PC-9 (cell line): ENCODE measurements around the gene BCL3. TPM values are rescaled to one million over a fixed set of nuclear protein-coding genes. Genes with fewer than 3 reads are reported as not detected.

Experiments used
- BruUV-seq: library from RNA; stranded (reverse); fragments of 400-500 nt; replicated peaks from 2 replicates; lab custom pipeline; 2021; lab: Mats Ljungman, UMichigan
- CTCF ChIA-PET: fragments of 300-600 bp; sonication (Branson Sonifier 250); formaldehyde crosslinking; loops from one replicate; lab custom pipeline; 2022; ENCODE audit warnings: antibody characterized with exemption; lab: Charles Lee
- POLR2A ChIA-PET: fragments of 300-600 bp; sonication (Branson Sonifier 250); formaldehyde crosslinking; loops from one replicate; lab custom pipeline; 2022; ENCODE audit warnings: antibody characterized with exemption; ENCODE audit not compliant: unreplicated experiment; lab: Charles Lee
- DNase-seq, 2 experiments: peaks; one replicate each; pipeline versions ENCODE4 v3.0.0 to v3.0.0-alpha.2; 2015 to 2022; ENCODE audit warnings: mixed read lengths in 1 of 2
- H2AFZ ChIP-seq: fragments of 200-600 bp; sonication (generic); 2 replicates; pipeline ENCODE4 v1.8.1; 2017; ENCODE audit warnings: antibody characterized with exemption
- H3F3A ChIP-seq: fragments of 200-600 bp; sonication (generic); 2 replicates; pipeline ENCODE4 v1.8.1; 2017; ENCODE audit warnings: antibody characterized with exemption, mild to moderate bottlenecking, low read depth; ENCODE audit not compliant: insufficient read depth
- H3K27ac ChIP-seq: fragments of 200-600 bp; sonication (generic); 2 replicates; pipeline ENCODE4 v1.6.1; 2016; ENCODE audit warnings: mixed run types
- H3K27me3 ChIP-seq: fragments of 200-600 bp; sonication (generic); 2 replicates; pipeline ENCODE4 v1.6.1; 2016; ENCODE audit warnings: low read depth, mixed run types; ENCODE audit not compliant: insufficient read depth
- H3K36me3 ChIP-seq: fragments of 200-600 bp; sonication (generic); 2 replicates; pipeline ENCODE4 v1.6.1; 2016; ENCODE audit warnings: low read depth, mixed run types
- H3K4me1 ChIP-seq: fragments of 200-600 bp; sonication (generic); replicated peaks from 2 replicates; pipeline ENCODE4 v1.6.1; 2016; ENCODE audit warnings: mixed run types; ENCODE audit not compliant: insufficient read depth
- H3K4me2 ChIP-seq: fragments of 200-600 bp; sonication (generic); 2 replicates; pipeline ENCODE4 v1.6.1; 2017; ENCODE audit warnings: mixed run types
- H3K4me3 ChIP-seq: fragments of 200-600 bp; sonication (generic); 2 replicates; pipeline ENCODE4 v1.6.1; 2016; ENCODE audit warnings: mixed run types
- H3K79me2 ChIP-seq: fragments of 200-600 bp; sonication (generic); 2 replicates; pipeline ENCODE4 v1.6.1; 2017; ENCODE audit warnings: low read depth, mixed run types
- H3K9me2 ChIP-seq: fragments of 200-600 bp; sonication (generic); 2 replicates; pipeline ENCODE4 v1.8.1; 2017; ENCODE audit warnings: mild to moderate bottlenecking; ENCODE audit not compliant: insufficient read depth
- H3K9me3 ChIP-seq: fragments of 200-600 bp; sonication (generic); 2 replicates; pipeline ENCODE4 v1.8.1; 2016; ENCODE audit warnings: low read depth; ENCODE audit not compliant: insufficient read depth
- H4K20me1 ChIP-seq: fragments of 200-600 bp; sonication (generic); 2 replicates; pipeline ENCODE4 v1.8.1; 2017; ENCODE audit not compliant: insufficient read depth
- CTCF ChIP-seq: fragments of 200-600 bp; sonication (generic); conservative IDR thresholded peaks from 2 replicates; pipeline ENCODE4 v1.6.1; 2017; ENCODE audit warnings: mixed run types, antibody characterized with exemption, mild to moderate bottlenecking, moderate library complexity
- EZH2 ChIP-seq: fragments of 200-600 bp; sonication (generic); IDR thresholded peaks from 2 replicates; pipeline ENCODE4 v1.8.0; 2017; ENCODE audit warnings: antibody characterized with exemption, low read depth
- intact Hi-C: fragments of 100-400 bp; cut with micrococcal nuclease; formaldehyde crosslinking; loops from one replicate; pipeline ENCODE4 v1.10.0; 2022; ENCODE audit not compliant: unreplicated experiment
- total RNA-seq: library from RNA; stranded (reverse); gene quantifications from 2 replicates; pipeline ENCODE4 v1.2.3, GENCODE V29; 2021

BCL3 gene
- total RNA-seq, 1 experiment from 2014 or later, result 36.1 TPM

- intact Hi-C loops, result no loop called here
- H4K20me1 ChIP-seq, result peaks cover 15% of the 10 kb centered on the region
- no peaks in the 10 kb centered on the region for H3K27me3 ChIP-seq
- H3K27ac ChIP-seq, result no peak overlapping the region
- H2AFZ ChIP-seq, result no peak overlapping the region
- H3K4me1 ChIP-seq, result peaks cover 5% of the 10 kb centered on the region; the same call in 1 of the 2 replicates
- H3K9me3 ChIP-seq, result no peaks in the 10 kb centered on the region
- ChIA-PET POLR2A (no interaction called here), CTCF (interaction anchor here (1.4 kb wide), 1 partner anchor 57 kb away, joined by 3 read pairs; the partner anchor contains the start of gene NECTIN2)
- no peak overlapping the region for H3K4me2 ChIP-seq
- no peak for DNase-seq
- no peak overlapping the region for H3K4me3 ChIP-seq
- H3K79me2 ChIP-seq, result peaks cover 6% of the 10 kb centered on the region; the same call in 1 of the 2 replicates
- TF ChIP-seq EZH2, result no peak
- no peak for TF ChIP-seq CTCF
- no peaks in the 10 kb centered on the region for H3K9me2 ChIP-seq
- peaks cover 24% of the 10 kb centered on the region for H3F3A ChIP-seq
- no TSS peak for BruUV-seq
- H3K36me3 ChIP-seq, result peaks cover 57% of the 10 kb centered on the region
Observed at GRCh38 chr19:44788971-44789370, 40.5 kb downstream of the BCL3 start.

GRCh38 chr19:44789943-44790483 is 41.5 kb downstream of the BCL3 start:
- TF ChIP-seq EZH2 (no peak), CTCF (no peak)
- H3K4me1 ChIP-seq, result peaks cover 3% of the 10 kb centered on the region; the same call in 1 of the 2 replicates
- no peaks in the 10 kb centered on the region for H3K9me3 ChIP-seq
- peaks cover 24% of the 10 kb centered on the region for H3F3A ChIP-seq
- POLR2A ChIA-PET, result no interaction called here
- H3K4me2 ChIP-seq, result no peak overlapping the region
- intact Hi-C loops, result no loop called here
- H3K36me3 ChIP-seq, result peaks cover 53% of the 10 kb centered on the region
- BruUV-seq, result no TSS peak
- no peak overlapping the region for H3K27ac ChIP-seq
- H3K27me3 ChIP-seq, result no peaks in the 10 kb centered on the region
- no peak overlapping the region for H3K4me3 ChIP-seq
- no peak for DNase-seq
- CTCF ChIA-PET, result interaction anchor here (1.4 kb wide), 1 partner anchor 56 kb away, joined by 3 read pairs; the partner anchor contains the start of gene NECTIN2
- H3K79me2 ChIP-seq, result peaks cover 6% of the 10 kb centered on the region; the same call in 1 of the 2 replicates
- H4K20me1 ChIP-seq, result peaks cover 10% of the 10 kb centered on the region; the same call in 1 of the 2 replicates
- H3K9me2 ChIP-seq, result no peaks in the 10 kb centered on the region
- no peak overlapping the region for H2AFZ ChIP-seq

- Histone ChIP-seq H3K27ac (no peak overlapping the region), H3K27me3 (no peaks in the 10 kb centered on the region), H3K79me2 (no peaks in the 10 kb centered on the region), H3K4me1 (no peaks in the 10 kb centered on the region), H3K9me2 (no peaks in the 10 kb centered on the region), H3K4me2 (no peak overlapping the region), H3F3A (peaks cover 34% of the 10 kb centered on the region; the same call in 1 of the 2 replicates), H3K9me3 (no peaks in the 10 kb centered on the region), H2AFZ (no peak overlapping the region), H3K4me3 (no peak overlapping the region), H4K20me1 (peaks cover 7% of the 10 kb centered on the region; the same call in 1 of the 2 replicates), H3K36me3 (peaks cover 40% of the 10 kb centered on the region)
- intact Hi-C loops, result no loop called here
- ChIA-PET CTCF (no interaction called here), POLR2A (no interaction called here)
- no peak for TF ChIP-seq EZH2
- TF ChIP-seq CTCF, result no peak
- DNase-seq, result no peak
- no TSS peak for BruUV-seq
Observed at GRCh38 chr19:44792281-44792680, 43.8 kb downstream of the BCL3 start.
